PFSK-1 (cell line): ENCODE data around the gene ITGA8.

Source experiments
- FOXP2 ChIP-seq: optimal IDR thresholded peaks from 2 replicates; pipeline ENCODE3; 2011; ENCODE audit warnings: borderline replicate concordance, control low read depth, inconsistent platforms; ENCODE audit not compliant: insufficient read depth; ENCODE audit errors: extremely low read length, extremely low read depth
- POLR2AphosphoS5 ChIP-seq: IDR thresholded peaks from 2 replicates; pipeline ENCODE4 v1.6.1; 2012; ENCODE audit warnings: low read depth, mild to moderate bottlenecking, control low read depth, low read length, moderate library complexity
- SIN3A ChIP-seq: IDR thresholded peaks from 2 replicates; pipeline ENCODE4 v1.6.1; 2012; ENCODE audit warnings: mild to moderate bottlenecking, low read length, moderate library complexity, borderline replicate concordance; ENCODE audit not compliant: insufficient read depth
- TAF1 ChIP-seq: IDR thresholded peaks from 2 replicates; pipeline ENCODE4 v1.6.1; 2012; ENCODE audit warnings: low read length, control low read depth, borderline replicate concordance; ENCODE audit not compliant: insufficient read depth
- TF ChIP-seq, protein P1 (sequence below), 2 experiments: IDR thresholded peaks; 2 replicates each; pipeline versions ENCODE4 v1.6.1 to v1.8.0; 2011 to 2012; ENCODE audit warnings: low read depth in 2 of 2, low read length in 2 of 2, control low read depth in 1 of 2, inconsistent platforms in 1 of 2, mild to moderate bottlenecking in 1 of 2, moderate library complexity in 1 of 2; ENCODE audit not compliant: insufficient read depth in 1 of 2

The ITGA8 gene

DNA sequence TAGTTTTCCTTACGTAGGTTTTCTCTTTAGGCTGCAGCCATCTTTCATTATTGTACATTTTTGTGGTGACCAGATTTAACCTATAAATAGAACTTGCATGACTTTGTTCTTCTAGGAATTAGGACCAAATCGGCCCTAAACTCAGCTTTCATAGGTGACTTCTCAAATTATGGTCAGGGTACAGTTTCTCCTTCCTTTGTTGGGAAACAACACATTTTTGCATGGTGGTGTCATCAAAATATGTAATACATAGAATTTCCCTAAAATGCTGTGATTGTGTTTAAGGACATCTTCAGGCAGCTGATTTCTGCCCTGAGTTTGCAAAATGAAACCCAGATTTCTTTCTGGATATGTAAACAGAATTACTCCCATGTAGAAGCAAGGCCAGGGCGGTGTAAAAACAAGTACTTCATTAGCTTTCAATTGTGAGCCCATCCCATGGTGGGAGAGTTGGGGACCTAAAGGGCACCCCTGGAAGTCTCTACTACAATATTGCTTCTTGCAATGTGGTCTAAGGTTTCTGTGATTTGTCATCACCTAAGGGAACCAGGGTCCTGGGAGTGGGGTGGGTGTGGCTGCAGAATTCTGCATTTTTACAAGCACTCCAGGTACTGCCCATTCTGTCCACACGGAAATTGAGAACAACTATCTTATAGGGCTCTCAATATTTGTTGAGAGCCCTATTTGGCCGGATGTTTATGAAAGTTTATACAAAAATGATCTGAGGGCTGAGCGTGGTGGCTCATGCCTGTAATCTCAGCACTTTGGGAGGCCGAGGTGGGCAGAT, 227.7 kb downstream of the ITGA8 start:
- TF ChIP-seq SIN3A = no peak
- TF ChIP-seq, protein P1, sequence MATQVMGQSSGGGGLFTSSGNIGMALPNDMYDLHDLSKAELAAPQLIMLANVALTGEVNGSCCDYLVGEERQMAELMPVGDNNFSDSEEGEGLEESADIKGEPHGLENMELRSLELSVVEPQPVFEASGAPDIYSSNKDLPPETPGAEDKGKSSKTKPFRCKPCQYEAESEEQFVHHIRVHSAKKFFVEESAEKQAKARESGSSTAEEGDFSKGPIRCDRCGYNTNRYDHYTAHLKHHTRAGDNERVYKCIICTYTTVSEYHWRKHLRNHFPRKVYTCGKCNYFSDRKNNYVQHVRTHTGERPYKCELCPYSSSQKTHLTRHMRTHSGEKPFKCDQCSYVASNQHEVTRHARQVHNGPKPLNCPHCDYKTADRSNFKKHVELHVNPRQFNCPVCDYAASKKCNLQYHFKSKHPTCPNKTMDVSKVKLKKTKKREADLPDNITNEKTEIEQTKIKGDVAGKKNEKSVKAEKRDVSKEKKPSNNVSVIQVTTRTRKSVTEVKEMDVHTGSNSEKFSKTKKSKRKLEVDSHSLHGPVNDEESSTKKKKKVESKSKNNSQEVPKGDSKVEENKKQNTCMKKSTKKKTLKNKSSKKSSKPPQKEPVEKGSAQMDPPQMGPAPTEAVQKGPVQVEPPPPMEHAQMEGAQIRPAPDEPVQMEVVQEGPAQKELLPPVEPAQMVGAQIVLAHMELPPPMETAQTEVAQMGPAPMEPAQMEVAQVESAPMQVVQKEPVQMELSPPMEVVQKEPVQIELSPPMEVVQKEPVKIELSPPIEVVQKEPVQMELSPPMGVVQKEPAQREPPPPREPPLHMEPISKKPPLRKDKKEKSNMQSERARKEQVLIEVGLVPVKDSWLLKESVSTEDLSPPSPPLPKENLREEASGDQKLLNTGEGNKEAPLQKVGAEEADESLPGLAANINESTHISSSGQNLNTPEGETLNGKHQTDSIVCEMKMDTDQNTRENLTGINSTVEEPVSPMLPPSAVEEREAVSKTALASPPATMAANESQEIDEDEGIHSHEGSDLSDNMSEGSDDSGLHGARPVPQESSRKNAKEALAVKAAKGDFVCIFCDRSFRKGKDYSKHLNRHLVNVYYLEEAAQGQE (IDR thresholded peaks at IDR 0.05; ENCODE audit: insufficient read depth in 1 of 2, low read depth in 2 of 2, low read length in 2 of 2) = no peak
- TF ChIP-seq POLR2AphosphoS5 = no peak
- TF ChIP-seq FOXP2 = no peak
- no peak for TF ChIP-seq TAF1

DNA sequence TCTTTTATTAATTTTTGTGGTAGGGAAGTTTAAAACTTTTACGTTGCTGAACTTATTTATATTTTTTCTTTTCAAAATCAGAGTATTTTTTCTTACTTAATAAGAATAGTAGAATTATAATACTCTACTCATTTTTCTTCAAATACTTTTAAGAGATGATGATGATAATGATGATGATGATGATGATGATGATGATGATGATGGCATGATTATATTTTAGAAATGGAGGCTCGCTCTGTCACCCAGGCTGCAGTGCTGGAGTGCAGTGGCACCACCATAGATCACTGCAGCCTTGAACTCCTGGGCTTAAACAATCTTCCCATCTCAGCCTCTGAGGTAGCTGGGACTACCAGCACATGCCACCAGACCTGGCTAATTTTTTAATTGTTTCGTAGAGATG, 230.3 kb downstream of the ITGA8 start:
- TF ChIP-seq SIN3A (no peak), TAF1 (no peak), POLR2AphosphoS5 (no peak), FOXP2 (no peak)
- TF ChIP-seq, protein P1 (IDR thresholded peaks at IDR 0.05; ENCODE audit: insufficient read depth in 1 of 2, low read depth in 2 of 2, low read length in 2 of 2) = no peak

GRCh38 chr10:15487376-15487775, 232.3 kb downstream of the ITGA8 start:
- TF ChIP-seq TAF1 (no peak), FOXP2 (no peak), SIN3A (no peak), POLR2AphosphoS5 (no peak)
- TF ChIP-seq, protein P1 (IDR thresholded peaks at IDR 0.05; ENCODE audit: insufficient read depth in 1 of 2, low read depth in 2 of 2, low read length in 2 of 2) = no peak

DNA sequence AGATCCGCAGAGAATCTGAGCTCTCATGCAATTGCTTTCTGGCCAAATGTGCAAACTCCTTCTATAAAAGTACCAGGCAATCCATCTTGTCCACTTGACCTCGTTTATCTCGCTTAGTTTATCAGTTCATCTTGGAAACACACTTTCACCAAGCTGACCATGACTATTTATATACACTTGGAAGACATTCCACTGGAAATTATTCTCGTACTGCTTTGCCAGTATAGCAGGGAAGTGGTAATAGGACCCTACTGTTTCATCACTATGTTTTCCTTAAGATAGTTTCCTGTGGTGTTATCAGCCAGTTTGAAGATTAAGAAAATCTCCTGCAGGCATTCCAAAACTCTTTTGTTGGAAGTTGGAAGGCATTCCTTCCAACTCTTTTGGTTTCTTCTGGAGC, 233.3 kb downstream of the ITGA8 start:
- TF ChIP-seq, protein P1 (IDR thresholded peaks at IDR 0.05; ENCODE audit: insufficient read depth in 1 of 2, low read depth in 2 of 2, low read length in 2 of 2) = no peak
- TF ChIP-seq FOXP2 (no peak), SIN3A (no peak), POLR2AphosphoS5 (no peak), TAF1 (no peak)
